B cell (primary cell): ENCODE data around the gene ZNF532.

Experiments used
- CTCF ChIP-seq: fragments of 200-600 bp; IDR thresholded peaks from one replicate; pipeline ENCODE4 v1.8.0; 2022; ENCODE audit warnings: antibody characterized with exemption, mild to moderate bottlenecking
- EZH2 ChIP-seq: IDR thresholded peaks from 2 replicates; pipeline ENCODE4 v1.6.1; 2012; ENCODE audit warnings: borderline replicate concordance, low read depth, mild to moderate bottlenecking, moderate library complexity, low read length; ENCODE audit not compliant: insufficient read depth, poor library complexity, severe bottlenecking

- no peak for TF ChIP-seq CTCF
- no peak for TF ChIP-seq EZH2
Observed at GRCh38 chr18:58823412-58823811, 41.3 kb upstream of the ZNF532 start.
